ENCODE data around the gene ARHGAP15. TPM values are rescaled to one million over a fixed set of nuclear protein-coding genes. Genes with fewer than 3 reads are reported as not detected.

Gene ARHGAP15
- total and polyA plus RNA-seq, 10 donors, result 55.8 to 219 (median 130) TPM

DNA sequence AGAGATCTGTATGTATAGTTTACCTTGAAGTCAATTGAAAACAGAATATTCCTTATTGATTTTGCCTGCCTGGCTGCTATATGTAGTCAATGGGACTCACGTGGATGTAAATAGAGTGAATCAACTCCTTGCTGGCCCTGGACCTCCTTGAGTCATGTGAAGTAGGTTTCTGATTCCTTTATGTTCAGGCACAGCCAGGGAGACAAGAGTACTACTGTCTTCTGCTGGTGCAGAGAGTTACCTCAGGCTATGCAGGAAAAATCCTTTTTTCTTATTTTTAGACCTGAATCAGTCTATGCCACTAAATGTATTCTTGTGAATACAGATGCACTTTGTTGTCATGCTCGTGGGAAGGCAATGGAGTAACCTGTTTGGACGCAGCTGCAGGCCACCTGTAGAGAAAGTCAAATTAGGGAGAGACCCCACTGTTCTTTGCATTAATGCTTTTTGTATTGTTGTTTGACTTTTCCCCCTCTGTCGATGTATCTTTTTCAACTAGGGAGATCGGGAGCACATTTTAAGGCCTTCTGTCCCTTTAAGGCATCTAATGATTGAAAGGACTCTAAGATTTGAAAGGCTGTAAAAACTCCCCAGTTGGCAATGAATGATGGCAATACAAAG, 473.9 kb downstream of the ARHGAP15 start:
- intact Hi-C loops (cut with DNase I; ENCODE audit: low total_unique reads), result no loop called here
- H3K36me3 ChIP-seq, result peaks cover 0 to 37% (median 0%) of the 10 kb centered on the region in 6 donors
- H3K4me1 ChIP-seq, result peaks cover 0 to 18% (median 0%) of the 10 kb centered on the region in 6 donors
- WGBS, 5 donors, result 66 to 76% (median 70%) methylated on average over 5 of the region's 5 CpGs
- H3K27ac ChIP-seq, result peak overlapping the region in 5 of 8 donors; percentile 9 to 47 (median 20)
- H3K9me3 ChIP-seq, result no peaks in the 10 kb centered on the region
- no peak for DNase-seq
- no peak overlapping the region for H3K4me3 ChIP-seq
- H3K27me3 ChIP-seq (replicated peaks in 1 of 7), result no peaks in the 10 kb centered on the region
- TF ChIP-seq POLR2AphosphoS5 (IDR thresholded peaks at IDR 0.05) (no peak), POLR2A (IDR thresholded peaks at IDR 0.05) (no peak)
- TF ChIP-seq, protein P1, sequence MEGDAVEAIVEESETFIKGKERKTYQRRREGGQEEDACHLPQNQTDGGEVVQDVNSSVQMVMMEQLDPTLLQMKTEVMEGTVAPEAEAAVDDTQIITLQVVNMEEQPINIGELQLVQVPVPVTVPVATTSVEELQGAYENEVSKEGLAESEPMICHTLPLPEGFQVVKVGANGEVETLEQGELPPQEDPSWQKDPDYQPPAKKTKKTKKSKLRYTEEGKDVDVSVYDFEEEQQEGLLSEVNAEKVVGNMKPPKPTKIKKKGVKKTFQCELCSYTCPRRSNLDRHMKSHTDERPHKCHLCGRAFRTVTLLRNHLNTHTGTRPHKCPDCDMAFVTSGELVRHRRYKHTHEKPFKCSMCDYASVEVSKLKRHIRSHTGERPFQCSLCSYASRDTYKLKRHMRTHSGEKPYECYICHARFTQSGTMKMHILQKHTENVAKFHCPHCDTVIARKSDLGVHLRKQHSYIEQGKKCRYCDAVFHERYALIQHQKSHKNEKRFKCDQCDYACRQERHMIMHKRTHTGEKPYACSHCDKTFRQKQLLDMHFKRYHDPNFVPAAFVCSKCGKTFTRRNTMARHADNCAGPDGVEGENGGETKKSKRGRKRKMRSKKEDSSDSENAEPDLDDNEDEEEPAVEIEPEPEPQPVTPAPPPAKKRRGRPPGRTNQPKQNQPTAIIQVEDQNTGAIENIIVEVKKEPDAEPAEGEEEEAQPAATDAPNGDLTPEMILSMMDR (IDR thresholded peaks at IDR 0.05 in 8 of 11, conservative IDR thresholded peaks at IDR 0.05 in 3 of 11), result no peak

DNA sequence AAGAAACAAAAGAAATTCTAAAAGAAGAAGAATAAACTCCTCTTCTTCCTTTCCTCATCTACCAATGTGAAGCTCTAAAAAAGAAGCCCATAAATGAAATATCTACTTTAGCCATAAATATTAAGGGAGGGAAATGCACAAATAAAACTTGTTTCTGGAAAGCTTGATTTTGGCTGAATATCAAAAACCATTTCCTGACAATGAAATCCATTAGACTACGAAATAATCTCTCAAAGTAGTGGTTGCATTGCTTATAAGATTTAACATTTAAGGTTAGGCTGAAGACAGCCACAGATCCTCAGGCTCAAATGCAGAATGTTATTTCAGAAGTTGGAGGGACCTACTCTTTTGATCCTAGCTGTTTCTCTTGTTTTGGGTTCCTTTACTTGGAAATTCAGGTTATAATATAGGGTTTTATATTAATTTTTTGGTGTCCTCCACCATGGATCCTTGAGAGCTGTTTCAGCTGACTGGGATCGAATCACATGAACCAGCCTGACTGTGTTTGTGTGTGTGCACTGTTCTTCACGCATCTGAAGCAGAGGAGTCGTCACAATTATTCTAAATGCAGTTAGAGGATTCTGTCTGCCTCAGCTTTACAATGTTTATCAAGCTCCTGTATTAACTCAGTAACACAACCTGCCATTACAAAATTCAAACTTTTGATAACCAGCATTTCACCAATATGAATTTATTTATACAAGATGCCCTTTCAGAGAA, 474.8 kb downstream of the ARHGAP15 start:
- TF ChIP-seq POLR2AphosphoS5 (IDR thresholded peaks at IDR 0.05), result no peak
- no peak for TF ChIP-seq POLR2A (IDR thresholded peaks at IDR 0.05)
- TF ChIP-seq, protein P1 (IDR thresholded peaks at IDR 0.05 in 8 of 11, conservative IDR thresholded peaks at IDR 0.05 in 3 of 11), result no peak
- peaks cover 0 to 20% (median 0%) of the 10 kb centered on the region in 6 donors for H3K4me1 ChIP-seq
- no peaks in the 10 kb centered on the region for H3K9me3 ChIP-seq
- H3K36me3 ChIP-seq, result peaks cover 0 to 35% (median 0%) of the 10 kb centered on the region in 6 donors
- intact Hi-C loops (cut with DNase I; ENCODE audit: low total_unique reads), result no loop called here
- H3K27me3 ChIP-seq (replicated peaks in 1 of 7), result no peaks in the 10 kb centered on the region
- WGBS, 5 donors, result 75 to 82% (median 77%) methylated on average over 4 of the region's 4 CpGs
- no peak for DNase-seq
- H3K4me3 ChIP-seq, result no peak overlapping the region
- H3K27ac ChIP-seq, result peak overlapping the region in 5 of 8 donors; percentile 9 to 47 (median 28)

DNA sequence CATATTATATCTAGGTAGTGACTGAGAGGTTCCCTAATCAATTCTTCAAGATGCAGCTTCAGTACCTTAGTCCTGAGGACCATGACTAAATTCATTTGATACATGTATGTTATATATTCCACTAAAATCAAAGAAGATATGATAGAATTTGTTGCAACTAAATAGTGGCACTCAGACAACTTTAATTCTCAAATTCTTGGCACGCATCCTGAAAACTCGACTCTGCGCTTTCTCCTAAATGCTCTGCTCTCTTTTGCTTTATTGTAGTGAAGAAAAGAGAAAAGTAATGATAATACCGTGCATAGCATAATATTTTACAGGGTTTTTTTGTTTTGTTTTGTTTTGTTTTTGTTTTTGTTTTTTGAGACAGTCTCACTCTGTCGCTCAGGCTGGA, 475.3 kb downstream of the ARHGAP15 start:
- H3K36me3 ChIP-seq, result peaks cover 0 to 36% (median 0%) of the 10 kb centered on the region in 6 donors
- intact Hi-C loops (cut with DNase I; ENCODE audit: low total_unique reads), result no loop called here
- TF ChIP-seq, protein P1 (IDR thresholded peaks at IDR 0.05 in 8 of 11, conservative IDR thresholded peaks at IDR 0.05 in 3 of 11), result no peak
- TF ChIP-seq POLR2AphosphoS5 (IDR thresholded peaks at IDR 0.05), result no peak
- TF ChIP-seq POLR2A (IDR thresholded peaks at IDR 0.05), result no peak
- H3K27ac ChIP-seq, result peak overlapping the region in 5 of 8 donors; percentile 17 to 47 (median 28)
- no peak for DNase-seq
- no peak overlapping the region for H3K4me3 ChIP-seq
- peaks cover 0 to 20% (median 0%) of the 10 kb centered on the region in 6 donors for H3K4me1 ChIP-seq
- H3K27me3 ChIP-seq (replicated peaks in 1 of 7), result no peaks in the 10 kb centered on the region
- no peaks in the 10 kb centered on the region for H3K9me3 ChIP-seq
- 84 to 92% (median 87%) methylated on average over 5 of the region's 5 CpGs for WGBS, 5 donors

Data from spleen (tissue), 11 donors.